Measurements from ENCODE around the gene HNRNPR. TPM values are rescaled to one million over a fixed set of nuclear protein-coding genes. Genes with fewer than 3 reads are reported as not detected.
"Not testable (repeated sequence)": the region's sequence is repeated elsewhere in the genome, so short reads cannot be mapped to it uniquely, and the experiment has no call there.

The HNRNPR gene
- polyA plus RNA-seq, 1 donor = 123 TPM

GRCh38 chr1:23331713-23332112 lies 12.4 kb downstream of the HNRNPR start:
- DNase-seq (ENCODE audit: low read depth) = no peak

GRCh38 chr1:23330846-23331245 lies 13.2 kb downstream of the HNRNPR start:
- DNase-seq (ENCODE audit: low read depth) = no peak

GRCh38 chr1:23325393-23325792 lies 18.7 kb downstream of the HNRNPR start:
- no peak for DNase-seq (ENCODE audit: low read depth)

GRCh38 chr1:23322770-23323169 lies 21.3 kb downstream of the HNRNPR start:
- DNase-seq (ENCODE audit: low read depth) = no peak

GRCh38 chr1:23310280-23310679 lies 33.8 kb downstream of the HNRNPR start:
- DNase-seq (ENCODE audit: low read depth) = not testable (repeated sequence)

GRCh38 chr1:23304140-23304620 lies 39.9 kb downstream of the HNRNPR start:
- no peak for DNase-seq (ENCODE audit: low read depth)

- no peak for DNase-seq (ENCODE audit: low read depth)
Observed at GRCh38 chr1:23303524-23303923, 40.6 kb downstream of the HNRNPR start.

GRCh38 chr1:23296931-23297330 lies 47.2 kb downstream of the HNRNPR start:
- no peak for DNase-seq (ENCODE audit: low read depth)

- DNase-seq (ENCODE audit: low read depth) = no peak
Observed at GRCh38 chr1:23291706-23292105, 52.4 kb downstream of the HNRNPR start.

GRCh38 chr1:23290836-23291565 lies 53.1 kb downstream of the HNRNPR start:
- DNase-seq (ENCODE audit: low read depth) = no peak

GRCh38 chr1:23288671-23289070 lies 55.4 kb downstream of the HNRNPR start:
- no peak for DNase-seq (ENCODE audit: low read depth)

GRCh38 chr1:23288201-23288600 lies 55.9 kb downstream of the HNRNPR start:
- no peak for DNase-seq (ENCODE audit: low read depth)

- no peak for DNase-seq (ENCODE audit: low read depth)
Observed at GRCh38 chr1:23286401-23286800, 57.7 kb downstream of the HNRNPR start.

- no peak for DNase-seq (ENCODE audit: low read depth)
Observed at GRCh38 chr1:23283667-23284602, 60.1 kb downstream of the HNRNPR start.

- DNase-seq (ENCODE audit: low read depth) = no peak
Observed at GRCh38 chr1:23282957-23283356, 61.1 kb downstream of the HNRNPR start.

GRCh38 chr1:23278717-23279116 lies 65.4 kb downstream of the HNRNPR start:
- no peak for DNase-seq (ENCODE audit: low read depth)

GRCh38 chr1:23276531-23276930 lies 67.6 kb downstream of the HNRNPR start:
- DNase-seq (ENCODE audit: low read depth) = no peak

- DNase-seq (ENCODE audit: low read depth) = no peak
Observed at GRCh38 chr1:23274134-23274505, 70.0 kb downstream of the HNRNPR start.

GRCh38 chr1:23273450-23274133 lies 70.5 kb downstream of the HNRNPR start:
- DNase-seq (ENCODE audit: low read depth) = no peak

- DNase-seq (ENCODE audit: low read depth) = no peak
Observed at GRCh38 chr1:23263380-23263887, 80.7 kb downstream of the HNRNPR start.

GRCh38 chr1:23258082-23258481 lies 86.0 kb downstream of the HNRNPR start:
- not testable (repeated sequence) for DNase-seq (ENCODE audit: low read depth)

- not testable (repeated sequence) for DNase-seq (ENCODE audit: low read depth)
Observed at GRCh38 chr1:23257371-23257770, 86.7 kb downstream of the HNRNPR start.

All from forelimb muscle (tissue), 1 donor.